HTR-8/SVneo (cell line): ENCODE results near the gene PTPN6.

Experiments
- DNase-seq: peaks from one replicate; pipeline ENCODE4 v3.0.0; 2011; ENCODE audit warnings: low spot score, mixed read lengths; ENCODE audit not compliant: insufficient read length
- FAIRE-seq: peaks from 2 replicates; lab custom pipeline; 2011; peaks lifted over from hg19 to GRCh38; lab: Jason Lieb, UNC

Gene PTPN6

DNA sequence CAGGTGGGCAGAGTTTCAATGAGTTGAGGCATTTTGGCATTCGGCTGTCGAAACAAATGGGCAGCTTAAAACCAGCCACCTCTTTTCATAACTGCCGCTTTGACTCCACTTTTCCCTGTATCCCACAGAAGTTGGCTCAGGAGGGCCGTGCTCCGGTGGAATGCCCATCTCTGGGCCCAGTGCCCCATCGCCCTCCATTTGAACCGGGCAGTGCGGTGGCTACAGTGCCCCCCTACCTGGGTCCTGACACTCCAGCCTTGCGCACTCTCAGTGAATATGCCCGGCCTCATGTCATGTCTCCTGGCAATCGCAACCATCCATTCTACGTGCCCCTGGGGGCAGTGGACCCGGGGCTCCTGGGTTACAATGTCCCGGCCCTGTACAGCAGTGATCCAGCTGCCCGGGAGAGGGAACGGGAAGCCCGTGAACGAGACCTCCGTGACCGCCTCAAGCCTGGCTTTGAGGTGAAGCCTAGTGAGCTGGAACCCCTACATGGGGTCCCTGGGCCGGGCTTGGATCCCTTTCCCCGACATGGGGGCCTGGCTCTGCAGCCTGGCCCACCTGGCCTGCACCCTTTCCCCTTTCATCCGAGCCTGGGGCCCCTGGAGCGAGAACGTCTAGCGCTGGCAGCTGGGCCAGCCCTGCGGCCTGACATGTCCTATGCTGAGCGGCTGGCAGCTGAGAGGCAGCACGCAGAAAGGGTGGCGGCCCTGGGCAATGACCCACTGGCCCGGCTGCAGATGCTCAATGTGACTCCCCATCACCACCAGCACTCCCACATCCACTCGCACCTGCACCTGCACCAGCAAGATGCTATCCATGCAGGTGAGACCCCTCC is 12.6 kb upstream of the PTPN6 start:
- peak; percentile 54 for FAIRE-seq
- no peak for DNase-seq

- DNase-seq: no peak
- no peak for FAIRE-seq
Observed at GRCh38 chr12:6939191-6939540, 12.0 kb upstream of the PTPN6 start.

DNA sequence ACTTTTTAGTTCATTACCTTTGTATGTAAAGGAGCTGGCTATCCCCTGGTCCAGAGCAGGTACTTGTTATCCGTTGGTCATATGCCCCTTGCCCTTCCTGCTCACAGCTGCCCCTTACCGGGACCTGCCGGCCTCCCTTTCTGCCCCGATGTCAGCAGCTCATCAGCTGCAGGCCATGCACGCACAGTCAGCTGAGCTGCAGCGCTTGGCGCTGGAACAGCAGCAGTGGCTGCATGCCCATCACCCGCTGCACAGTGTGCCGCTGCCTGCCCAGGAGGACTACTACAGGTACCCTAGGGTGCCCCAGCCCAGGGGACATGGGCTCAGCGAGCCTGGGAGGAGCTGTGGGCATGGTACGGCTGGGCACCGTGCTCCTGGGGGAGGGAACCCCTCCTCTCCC is 9.9 kb upstream of the PTPN6 start:
- no peak for FAIRE-seq
- DNase-seq: no peak

GRCh38 chr12:6941782-6942181 is 9.4 kb upstream of the PTPN6 start:
- no peak for FAIRE-seq
- no peak for DNase-seq

DNA sequence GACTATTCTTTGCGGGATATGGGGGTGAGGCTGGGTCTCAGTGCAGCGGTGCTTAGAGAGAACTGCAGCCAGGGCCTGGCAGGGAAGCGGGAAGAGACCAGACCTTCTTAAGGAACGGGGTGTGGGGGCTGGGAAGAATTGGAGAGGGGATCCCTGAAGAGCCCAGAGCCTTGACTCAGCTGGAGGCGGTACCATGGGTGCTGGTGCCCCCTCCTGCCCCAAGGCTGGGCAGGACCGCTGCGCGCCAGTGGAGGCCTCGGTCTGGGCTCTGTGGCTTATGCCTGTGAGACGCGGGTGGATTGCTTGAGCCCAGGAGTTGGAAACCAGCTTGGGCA is 8.9 kb upstream of the PTPN6 start:
- DNase-seq (no peak), FAIRE-seq (no peak)

DNA sequence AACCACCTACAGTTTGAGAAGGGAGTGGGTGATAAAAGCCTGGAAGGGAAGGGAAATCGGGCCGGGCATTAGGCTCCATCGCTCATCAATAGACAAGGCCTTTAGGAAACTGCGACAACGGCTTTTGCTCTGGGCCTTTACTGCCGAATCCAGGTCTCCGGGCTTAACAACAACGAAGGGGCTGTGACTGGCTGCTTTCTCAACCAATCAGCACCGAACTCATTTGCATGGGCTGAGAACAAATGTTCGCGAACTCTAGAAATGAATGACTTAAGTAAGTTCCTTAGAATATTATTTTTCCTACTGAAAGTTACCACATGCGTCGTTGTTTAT is 7.8 kb upstream of the PTPN6 start:
- peak; percentile 97 for DNase-seq
- FAIRE-seq: no peak

- peak; percentile 85 for DNase-seq
- no peak for FAIRE-seq
Observed at GRCh38 chr12:6943722-6944380, 7.3 kb upstream of the PTPN6 start, which contains the start of the genes C12orf57 and RNU7-1. C12orf57 (plus strand) TSS chr12:6944022; CDS start chr12:6944122, 100 bp downstream. RNU7-1 (plus strand) TSS chr12:6943816.

DNA sequence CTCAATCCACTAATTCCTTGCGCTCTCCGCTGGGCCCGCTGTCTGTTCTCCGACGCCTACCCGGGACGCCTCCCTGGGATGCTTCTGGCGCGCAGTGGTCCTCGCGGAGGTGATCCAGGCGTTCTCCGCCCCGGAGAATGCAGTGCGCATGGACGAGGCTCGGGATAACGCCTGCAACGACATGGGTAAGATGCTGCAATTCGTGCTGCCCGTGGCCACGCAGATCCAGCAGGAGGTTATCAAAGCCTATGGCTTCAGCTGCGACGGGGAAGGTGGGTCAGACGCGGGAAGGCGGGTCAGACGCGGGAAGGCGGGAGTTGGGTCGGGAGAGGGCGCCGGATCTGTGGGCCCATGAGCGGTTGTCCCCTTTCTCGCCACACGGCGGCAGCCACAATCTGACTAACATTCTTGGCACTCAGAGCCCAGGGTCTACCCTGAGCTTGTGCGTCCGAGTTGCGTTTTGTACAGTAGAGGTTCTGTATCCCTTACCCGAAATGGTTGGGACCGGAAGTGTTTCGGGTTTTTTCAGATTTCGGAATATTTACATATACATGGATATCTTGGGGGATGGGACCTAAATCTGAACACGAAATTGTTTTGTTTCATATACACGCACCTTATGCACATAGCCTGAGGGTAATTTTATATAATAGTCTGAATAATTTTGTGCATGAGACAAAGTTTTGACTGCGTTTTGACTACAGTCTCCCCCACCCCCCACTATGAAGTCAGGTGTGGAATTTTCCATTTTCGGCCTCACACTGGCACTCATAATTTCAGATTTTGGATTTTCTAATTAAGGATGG is 6.6 kb upstream of the PTPN6 start:
- FAIRE-seq (peak; percentile 81), DNase-seq (peak; percentile 98)

GRCh38 chr12:6945613-6946012 is 5.5 kb upstream of the PTPN6 start:
- no peak for FAIRE-seq
- DNase-seq: no peak

DNA sequence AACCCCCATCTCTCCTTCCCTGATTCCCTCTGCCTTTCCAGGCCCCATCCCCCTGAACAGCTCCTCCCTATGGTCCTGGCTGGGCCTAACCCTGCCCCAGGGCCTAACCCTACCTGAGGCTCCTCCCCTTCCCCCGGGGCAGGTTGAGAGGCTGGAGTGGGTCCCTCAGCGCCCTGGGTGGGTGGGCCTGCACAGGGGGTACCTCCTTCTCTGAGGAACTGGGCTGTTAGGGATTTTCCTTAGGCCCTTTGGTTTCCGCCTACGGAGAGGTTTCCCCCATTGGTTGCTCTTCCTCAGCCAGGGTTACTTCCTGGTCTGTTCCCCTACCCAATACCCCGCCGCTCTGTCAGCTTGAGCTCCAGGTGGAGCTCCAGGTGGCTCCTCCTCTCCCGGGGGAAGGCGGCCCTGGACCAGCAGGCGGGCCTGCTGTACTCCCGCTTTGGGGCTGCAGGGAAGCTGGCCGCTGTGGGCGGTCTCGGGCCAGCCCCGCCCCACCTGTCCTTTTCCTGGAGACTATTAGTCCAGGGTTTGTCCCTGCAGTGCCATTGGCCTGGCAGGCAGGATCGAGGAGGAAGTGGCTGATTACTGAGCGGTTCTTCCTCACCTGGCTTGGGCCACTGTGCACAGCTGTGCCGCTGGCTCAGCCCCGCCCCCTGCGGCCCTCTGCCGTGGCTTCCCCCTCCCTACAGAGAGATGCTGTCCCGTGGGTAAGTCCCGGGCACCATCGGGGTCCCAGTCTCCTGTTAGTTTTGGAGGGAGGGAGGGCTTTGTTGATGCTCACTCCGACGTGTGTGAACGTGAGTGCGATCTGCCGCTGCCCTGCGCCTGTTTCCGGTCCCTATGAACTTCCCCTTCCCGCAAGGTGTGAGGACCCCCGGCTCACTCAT is 4.9 kb upstream of the PTPN6 start:
- FAIRE-seq (no peak), DNase-seq (no peak)

- FAIRE-seq: peak; percentile 33
Observed at GRCh38 chr12:6946920-6947374, 4.2 kb upstream of the PTPN6 start.

DNA sequence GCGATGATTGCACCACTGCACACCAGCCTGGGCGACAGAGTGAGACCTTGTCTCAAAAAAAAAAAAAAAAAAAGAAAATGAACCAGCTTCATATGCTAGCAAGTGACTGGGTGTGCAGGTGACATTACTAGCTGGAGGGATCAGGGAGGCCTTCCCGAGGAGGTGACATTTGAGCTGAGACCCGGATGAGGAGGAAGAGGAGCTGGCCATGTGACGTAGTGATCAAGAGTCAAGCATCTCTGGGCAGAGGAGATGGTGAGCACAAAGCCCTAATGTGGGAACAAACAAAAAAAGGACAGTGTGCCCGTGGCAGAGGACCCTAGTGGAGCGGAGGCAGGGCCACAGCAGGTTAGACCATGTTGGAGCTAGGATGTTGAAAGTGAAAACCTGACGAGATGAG is 3.5 kb upstream of the PTPN6 start:
- FAIRE-seq (no peak), DNase-seq (no peak)

More at GRCh38 chr12:6946920-6947374, 4.2 kb upstream of the PTPN6 start:
- DNase-seq: no peak

- peak; percentile 69 for FAIRE-seq
- no peak for DNase-seq
Observed at GRCh38 chr12:6948873-6949594, 2.1 kb upstream of the PTPN6 start.

DNA sequence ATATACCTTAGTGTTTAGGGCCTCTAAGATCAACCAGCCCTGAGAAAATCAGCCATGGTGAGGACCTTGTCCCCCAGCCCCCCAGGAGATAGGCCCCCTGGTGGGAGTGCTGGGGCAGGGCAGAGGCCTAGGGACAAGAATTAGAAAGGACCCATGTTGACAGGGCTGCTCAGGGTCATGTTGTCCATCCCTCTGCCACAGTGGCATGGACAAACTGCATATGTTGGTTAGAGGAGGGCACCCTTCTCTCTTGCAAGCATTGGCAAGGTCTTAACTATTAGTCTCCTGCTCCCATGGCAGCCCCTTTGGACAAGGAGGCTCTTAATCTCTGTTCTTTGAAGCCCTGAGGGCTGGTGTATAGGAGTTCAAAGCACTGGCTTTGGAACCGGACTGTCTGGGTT is 755 bp upstream of the PTPN6 start:
- FAIRE-seq: no peak
- no peak for DNase-seq

GRCh38 chr12:6951551-6952120 is 480 bp downstream of the PTPN6 start:
- FAIRE-seq (no peak), DNase-seq (no peak)

DNA sequence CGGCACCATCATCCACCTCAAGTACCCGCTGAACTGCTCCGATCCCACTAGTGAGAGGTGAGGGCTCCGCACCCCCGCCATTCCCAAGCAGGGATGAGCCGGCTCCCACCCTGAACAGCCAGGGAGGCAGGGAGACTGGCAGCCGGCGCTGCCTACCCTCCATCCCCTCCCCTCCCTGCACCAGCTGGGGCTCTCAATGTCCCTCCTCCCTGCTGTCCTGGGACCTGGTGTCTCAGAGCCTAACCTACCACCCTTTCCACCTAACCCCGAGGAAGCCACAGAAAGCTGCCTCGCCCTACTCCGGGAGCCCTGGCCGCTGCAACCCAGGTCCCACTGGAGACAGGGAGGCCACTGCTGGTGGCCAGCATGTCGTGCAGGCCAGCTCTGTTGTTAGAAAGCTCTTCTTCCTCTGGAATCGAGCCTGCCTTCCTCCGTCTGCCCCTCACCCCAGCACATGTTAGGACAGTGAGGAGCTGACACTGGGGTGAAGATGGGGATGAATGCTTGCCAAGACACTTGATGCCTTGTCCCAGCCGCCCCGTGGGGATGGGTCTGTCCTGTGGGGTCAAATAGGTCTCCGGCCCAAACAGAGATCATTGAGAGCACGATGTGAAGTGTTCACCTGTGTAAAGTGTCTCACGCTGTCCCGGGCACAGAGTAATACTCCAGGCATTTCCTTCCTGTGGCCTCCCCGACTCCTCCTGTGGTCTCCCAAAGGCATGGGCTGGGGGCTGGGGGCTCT is 1.1 kb downstream of the PTPN6 start:
- FAIRE-seq: no peak
- no peak for DNase-seq

GRCh38 chr12:6952863-6953441 is 1.8 kb downstream of the PTPN6 start:
- DNase-seq (no peak), FAIRE-seq (no peak)
